ENCODE results near the gene PRDM1.

GRCh38 chr6:106125925-106126435 is 39.8 kb downstream of the PRDM1 start:
- no peak for TF ChIP-seq CTCF (conservative IDR thresholded peaks at IDR 0.05; ENCODE audit: low read length)
- TF ChIP-seq EZH2phosphoT487 (IDR thresholded peaks at IDR 0.05; ENCODE audit: borderline replicate concordance), result no peak

Measured in Loucy (cell line).